OCI-LY3 (cell line): ENCODE data around the gene STX5.

Source experiments
- EZH2phosphoT487 ChIP-seq: fragments of 200-600 bp; shearing (Covaris generic); IDR thresholded peaks from 2 replicates; pipeline ENCODE4 v1.6.1; 2018; ENCODE audit warnings: antibody characterized with exemption, mixed run types, low read depth
- TF ChIP-seq, protein P1 (sequence below): fragments of 200-600, 300-600 bp; sonication (generic); IDR thresholded peaks from 2 replicates; pipeline ENCODE4 v1.5.1; 2014; ENCODE audit warnings: antibody characterized with exemption, low read length, low read depth

DNA sequence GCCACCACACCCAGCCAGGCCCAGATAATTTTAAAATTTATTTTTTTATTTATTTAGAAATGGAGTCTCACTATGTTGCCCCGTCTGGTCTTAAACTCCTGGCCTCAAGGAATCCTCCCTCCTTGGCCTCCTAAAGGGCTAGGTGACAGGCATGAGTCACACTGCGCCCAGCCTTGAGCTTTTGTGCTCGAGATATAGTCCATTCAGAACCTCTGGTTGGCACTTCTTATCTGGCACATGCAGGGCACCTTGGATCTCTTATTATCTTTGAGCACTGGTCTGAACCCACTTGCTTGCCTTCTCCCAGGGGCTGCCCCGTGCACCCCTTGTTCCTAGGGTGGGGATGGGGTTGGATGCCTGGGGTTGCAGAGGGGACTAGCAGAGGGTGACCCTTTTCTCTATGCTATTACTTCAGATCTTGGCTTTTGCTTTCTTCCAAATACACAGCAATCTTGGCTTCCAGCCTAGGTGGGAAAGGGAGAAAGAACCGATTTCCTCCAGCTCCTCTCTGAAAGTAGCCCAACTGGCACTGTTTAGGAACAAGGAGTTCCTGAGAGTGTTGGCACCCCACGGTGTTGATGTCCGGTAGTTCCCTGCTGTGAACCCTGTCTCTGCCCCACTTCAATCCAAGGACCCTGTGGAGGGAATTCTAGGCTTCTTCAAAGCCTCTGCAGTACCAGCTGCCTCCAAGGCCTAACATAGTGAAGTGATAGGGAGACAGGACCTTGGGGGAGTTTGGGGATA is 47.6 kb upstream of the STX5 start:
- TF ChIP-seq, protein P1, sequence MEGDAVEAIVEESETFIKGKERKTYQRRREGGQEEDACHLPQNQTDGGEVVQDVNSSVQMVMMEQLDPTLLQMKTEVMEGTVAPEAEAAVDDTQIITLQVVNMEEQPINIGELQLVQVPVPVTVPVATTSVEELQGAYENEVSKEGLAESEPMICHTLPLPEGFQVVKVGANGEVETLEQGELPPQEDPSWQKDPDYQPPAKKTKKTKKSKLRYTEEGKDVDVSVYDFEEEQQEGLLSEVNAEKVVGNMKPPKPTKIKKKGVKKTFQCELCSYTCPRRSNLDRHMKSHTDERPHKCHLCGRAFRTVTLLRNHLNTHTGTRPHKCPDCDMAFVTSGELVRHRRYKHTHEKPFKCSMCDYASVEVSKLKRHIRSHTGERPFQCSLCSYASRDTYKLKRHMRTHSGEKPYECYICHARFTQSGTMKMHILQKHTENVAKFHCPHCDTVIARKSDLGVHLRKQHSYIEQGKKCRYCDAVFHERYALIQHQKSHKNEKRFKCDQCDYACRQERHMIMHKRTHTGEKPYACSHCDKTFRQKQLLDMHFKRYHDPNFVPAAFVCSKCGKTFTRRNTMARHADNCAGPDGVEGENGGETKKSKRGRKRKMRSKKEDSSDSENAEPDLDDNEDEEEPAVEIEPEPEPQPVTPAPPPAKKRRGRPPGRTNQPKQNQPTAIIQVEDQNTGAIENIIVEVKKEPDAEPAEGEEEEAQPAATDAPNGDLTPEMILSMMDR, result no peak
- TF ChIP-seq EZH2phosphoT487, result no peak
